ENCODE data around the gene PNKD. TPM values are rescaled to one million over a fixed set of nuclear protein-coding genes. Genes with fewer than 3 reads are reported as not detected.

PNKD gene
- total RNA-seq, 1 experiment from 2014 or later = 97.7 TPM

GRCh38 chr2:218291318-218292047, 21.2 kb downstream of the PNKD start:
- no peaks in the 10 kb centered on the region for H4K20me1 ChIP-seq (ENCODE audit: low read length)
- DNase-seq (no peak), ATAC-seq (no peak)
- H3K9me2 ChIP-seq (replicated peaks; ENCODE audit: low read length) = no peaks in the 10 kb centered on the region
- H3F3A ChIP-seq (ENCODE audit: low read length, unreplicated experiment) = peaks cover under 1% of the 10 kb centered on the region
- CTCF ChIA-PET = no interaction called here
- no peaks in the 10 kb centered on the region for H3K36me3 ChIP-seq (ENCODE audit: low read depth, low read length)
- intact Hi-C loops (cut with micrococcal nuclease) = no loop called here
- peak overlapping the region; percentile 77 for H3K4me2 ChIP-seq (ENCODE audit: low read length)
- H3K79me2 ChIP-seq (ENCODE audit: low read length) = peaks cover 36% of the 10 kb centered on the region
- H3K9ac ChIP-seq (ENCODE audit: low read length) = peak overlapping the region; percentile 83
- H3K4me3 ChIP-seq (ENCODE audit: low read length) = peak overlapping the region; percentile 68
- H3K9me3 ChIP-seq (ENCODE audit: low read length) = no peaks in the 10 kb centered on the region
- BruUV-seq (replicated peaks) = no TSS peak
- POLR2A ChIA-PET (ENCODE audit: unreplicated experiment) = no interaction called here
- TF ChIP-seq EZH2 (IDR thresholded peaks at IDR 0.05; ENCODE audit: low read length, unreplicated experiment) = no peak
- H3K27ac ChIP-seq (ENCODE audit: low read length) = 0 out of 2 replicates have a peak overlapping the region, but pooled peaks have one; percentile 22
- no peaks in the 10 kb centered on the region for H3K27me3 ChIP-seq (ENCODE audit: low read length)
- peaks cover 59% of the 10 kb centered on the region for H3K4me1 ChIP-seq (ENCODE audit: insufficient read depth, low read length)
- 0 out of 2 replicates have a peak overlapping the region, but pooled peaks have one; percentile 29 for H2AFZ ChIP-seq (ENCODE audit: low read length)

DNA sequence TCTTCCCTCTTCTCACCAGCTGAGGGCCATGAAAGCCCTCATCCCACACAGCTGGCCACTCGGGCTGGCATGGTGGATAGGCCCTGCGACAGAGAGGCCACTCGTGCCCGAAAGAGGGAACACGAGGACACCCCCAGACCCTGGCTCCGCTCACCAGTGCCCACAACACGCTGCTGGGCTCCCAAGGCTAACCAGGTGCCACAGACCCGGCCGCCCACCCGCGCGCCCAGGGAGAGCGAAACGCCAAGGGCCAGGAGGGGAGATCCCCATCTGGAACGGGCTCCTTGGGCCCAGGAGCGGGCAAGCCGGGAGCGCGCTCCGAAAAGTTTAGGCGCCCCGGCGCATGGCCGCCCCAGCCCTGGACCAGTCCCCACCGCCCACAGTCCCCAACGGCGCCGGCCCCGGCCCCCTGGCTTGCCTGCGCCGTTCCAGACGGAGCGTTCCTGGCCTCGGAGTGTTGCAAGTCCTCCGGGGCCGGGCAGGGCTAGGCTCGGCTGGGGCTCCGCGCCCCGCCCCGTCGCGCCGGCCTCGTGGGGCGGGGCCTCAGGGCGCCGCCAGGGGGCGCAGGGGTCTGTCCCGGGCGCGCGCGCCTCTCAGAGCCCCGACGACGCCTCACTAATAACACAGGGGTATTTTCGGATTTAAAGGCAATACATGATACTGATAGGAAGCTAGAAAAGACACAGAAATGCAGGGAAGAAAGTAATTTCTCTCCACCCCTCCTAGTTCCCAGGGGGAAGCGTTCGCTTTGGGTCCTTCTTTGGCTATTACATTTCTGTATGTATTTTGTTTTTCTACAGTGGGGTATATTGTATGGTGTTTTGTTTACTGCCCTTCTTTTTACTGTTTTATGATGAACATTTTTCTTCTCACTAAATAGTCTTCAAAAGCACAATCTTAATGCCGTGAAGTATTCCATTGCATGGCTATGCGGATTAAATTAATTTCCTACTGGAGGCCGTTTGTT, 22.0 kb downstream of the PNKD start, which contains the start of gene TMBIM1:
Gene TMBIM1 (minus strand): TSS at position 456 of the 967 bp plus-strand sequence. CDS start 10,362 bp downstream, outside the sequence.
- intact Hi-C loops (cut with micrococcal nuclease) = no loop called here
- 0 out of 2 replicates have a peak within 1 kb of the TSS, but pooled peaks have one; percentile 22 for H3K27ac ChIP-seq (ENCODE audit: low read length)
- no peaks in the 10 kb centered on the region for H3K9me3 ChIP-seq (ENCODE audit: low read length)
- DNase-seq (peak; percentile 50), ATAC-seq (peak; percentile 81)
- H3K4me3 ChIP-seq (ENCODE audit: low read length) = peak within 1 kb of the TSS; percentile 68
- no peaks in the 10 kb centered on the region for H3F3A ChIP-seq (ENCODE audit: low read length, unreplicated experiment)
- peak within 1 kb of the TSS; percentile 77 for H3K4me2 ChIP-seq (ENCODE audit: low read length)
- no peaks in the 10 kb centered on the region for H3K36me3 ChIP-seq (ENCODE audit: low read depth, low read length)
- TF ChIP-seq CTCF (conservative IDR thresholded peaks at IDR 0.05; ENCODE audit: low read depth, low read length) (peak; percentile 52; the same call in 1 of the 2 replicates), EZH2 (IDR thresholded peaks at IDR 0.05; ENCODE audit: low read length, unreplicated experiment) (no peak)
- ChIA-PET POLR2A (ENCODE audit: unreplicated experiment) (no interaction called here), CTCF (no interaction called here)
- peak within 1 kb of the TSS; percentile 83 for H3K9ac ChIP-seq (ENCODE audit: low read length)
- H3K79me2 ChIP-seq (ENCODE audit: low read length) = peaks cover 36% of the 10 kb centered on the region
- no peaks in the 10 kb centered on the region for H3K9me2 ChIP-seq (replicated peaks; ENCODE audit: low read length)
- H2AFZ ChIP-seq (ENCODE audit: low read length) = peak within 1 kb of the TSS; percentile 29; the same call in 1 of the 2 replicates
- TSS peak; percentile 36 for BruUV-seq (replicated peaks)
- H3K4me1 ChIP-seq (ENCODE audit: insufficient read depth, low read length) = peaks cover 51% of the 10 kb centered on the region
- H3K27me3 ChIP-seq (ENCODE audit: low read length) = no peaks in the 10 kb centered on the region
- H4K20me1 ChIP-seq (ENCODE audit: low read length) = no peaks in the 10 kb centered on the region

DNA sequence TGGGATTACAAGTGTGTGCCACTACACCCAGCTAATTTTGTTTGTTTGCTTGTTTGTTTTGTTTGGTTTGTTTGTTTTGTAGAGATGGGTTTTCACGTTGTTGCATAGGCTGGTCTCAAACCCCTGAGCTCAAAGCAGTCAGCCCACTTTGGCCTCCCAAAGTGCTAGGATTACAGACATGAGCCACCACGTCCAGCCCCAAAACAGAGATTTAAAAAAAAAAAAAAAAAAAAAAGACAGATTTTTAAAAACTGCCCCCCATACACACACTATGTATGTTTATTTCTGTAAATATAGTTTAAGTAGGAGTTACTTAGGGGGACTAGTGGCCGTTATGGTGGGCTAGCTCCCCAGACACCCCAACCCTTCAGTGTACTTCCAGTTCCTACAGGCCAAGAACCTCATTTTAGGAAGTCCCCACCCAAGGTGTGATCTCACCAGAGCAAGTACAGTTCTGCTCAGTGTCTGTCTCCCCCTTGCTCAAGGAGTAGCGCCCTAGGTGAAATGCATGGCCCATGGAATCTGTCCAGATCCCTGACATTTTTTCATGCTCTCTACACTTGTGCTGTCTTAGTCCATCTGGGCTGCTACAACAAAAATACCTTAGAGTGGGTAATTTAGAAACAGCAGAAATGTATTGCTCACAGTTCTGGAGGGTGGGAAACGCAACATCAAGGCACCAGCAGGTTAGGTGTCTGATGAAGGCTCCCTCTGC, 23.6 kb downstream of the PNKD start:
- TF ChIP-seq EZH2phosphoT487 (IDR thresholded peaks at IDR 0.05; ENCODE audit: borderline replicate concordance, low read length) = no peak
- TF ChIP-seq CTCF (conservative IDR thresholded peaks at IDR 0.05; ENCODE audit: low read depth, low read length) = no peak
- TF ChIP-seq EZH2 (IDR thresholded peaks at IDR 0.05; ENCODE audit: low read length, unreplicated experiment) = no peak
- Histone ChIP-seq H3K36me3 (ENCODE audit: low read depth, low read length) (no peaks in the 10 kb centered on the region), H3K79me2 (ENCODE audit: low read length) (peaks cover 30% of the 10 kb centered on the region), H3K9me2 (replicated peaks; ENCODE audit: low read length) (no peaks in the 10 kb centered on the region), H3K27me3 (ENCODE audit: low read length) (no peaks in the 10 kb centered on the region), H3K9me3 (ENCODE audit: low read length) (no peaks in the 10 kb centered on the region), H3F3A (ENCODE audit: low read length, unreplicated experiment) (no peaks in the 10 kb centered on the region), H4K20me1 (ENCODE audit: low read length) (no peaks in the 10 kb centered on the region), H3K4me2 (ENCODE audit: low read length) (no peak overlapping the region), H3K9ac (ENCODE audit: low read length) (no peak overlapping the region), H3K4me3 (ENCODE audit: low read length) (no peak overlapping the region), H3K4me1 (ENCODE audit: insufficient read depth, low read length) (peaks cover 40% of the 10 kb centered on the region), H3K27ac (ENCODE audit: low read length) (no peak overlapping the region), H2AFZ (ENCODE audit: low read length) (no peak overlapping the region)
- ChIA-PET CTCF (interaction anchor here (0.8 kb wide), 1 partner anchor 102 kb away, joined by 5 read pairs; no protein-coding TSS in a partner anchor), POLR2A (ENCODE audit: unreplicated experiment) (no interaction called here)
- ATAC-seq (no peak), DNase-seq (no peak)
- intact Hi-C loops (cut with micrococcal nuclease) = no loop called here
- BruUV-seq (replicated peaks) = no TSS peak
